HG03457 (cell line): ENCODE data around the gene SLC4A9.

Experiments
- ATAC-seq: cut with Tn5 transposase; IDR thresholded peaks from one replicate; pipeline ENCODE4 v1.9.1; 2021; ENCODE audit warnings: moderate number of reproducible peaks; ENCODE audit not compliant: unreplicated experiment

SLC4A9 gene

GRCh38 chr5:140361901-140362300, 1.9 kb downstream of the SLC4A9 start:
- ATAC-seq, result no peak

GRCh38 chr5:140362311-140362710, 2.3 kb downstream of the SLC4A9 start:
- no peak for ATAC-seq

- ATAC-seq, result peak; percentile 87
Observed at GRCh38 chr5:140362875-140363630, 3.1 kb downstream of the SLC4A9 start.

GRCh38 chr5:140363631-140364471, 3.9 kb downstream of the SLC4A9 start:
- ATAC-seq, result no peak

GRCh38 chr5:140364472-140364765, 4.4 kb downstream of the SLC4A9 start:
- no peak for ATAC-seq

GRCh38 chr5:140365282-140365681, 5.3 kb downstream of the SLC4A9 start:
- ATAC-seq, result no peak

- no peak for ATAC-seq
Observed at GRCh38 chr5:140365941-140366340, 5.9 kb downstream of the SLC4A9 start.

GRCh38 chr5:140366589-140367255, 6.7 kb downstream of the SLC4A9 start:
- no peak for ATAC-seq

GRCh38 chr5:140367256-140368013, 7.4 kb downstream of the SLC4A9 start:
- ATAC-seq, result no peak

GRCh38 chr5:140371356-140372151, 11.6 kb downstream of the SLC4A9 start:
- no peak for ATAC-seq

GRCh38 chr5:140372971-140373487, 13.0 kb downstream of the SLC4A9 start:
- no peak for ATAC-seq

- ATAC-seq, result no peak
Observed at GRCh38 chr5:140381351-140381750, 21.4 kb downstream of the SLC4A9 start.

- ATAC-seq, result no peak
Observed at GRCh38 chr5:140381972-140382371, 22.0 kb downstream of the SLC4A9 start.

GRCh38 chr5:140382866-140383265, 22.9 kb downstream of the SLC4A9 start:
- no peak for ATAC-seq

GRCh38 chr5:140383300-140383699, 23.3 kb downstream of the SLC4A9 start:
- ATAC-seq, result no peak

- ATAC-seq, result no peak
Observed at GRCh38 chr5:140388052-140388451, 28.1 kb downstream of the SLC4A9 start.

GRCh38 chr5:140391312-140391711, 31.3 kb downstream of the SLC4A9 start:
- ATAC-seq, result no peak

- no peak for ATAC-seq
Observed at GRCh38 chr5:140391732-140392131, 31.7 kb downstream of the SLC4A9 start.

GRCh38 chr5:140393738-140394137, 33.7 kb downstream of the SLC4A9 start:
- ATAC-seq, result no peak

GRCh38 chr5:140398379-140398811, 38.4 kb downstream of the SLC4A9 start:
- ATAC-seq, result no peak
